ENCODE measurements around the gene HORMAD2. TPM values are rescaled to one million over a fixed set of nuclear protein-coding genes. Genes with fewer than 3 reads are reported as not detected.

HORMAD2 gene
- total RNA-seq, 2 donors from 2014 or later, result not detected

DNA sequence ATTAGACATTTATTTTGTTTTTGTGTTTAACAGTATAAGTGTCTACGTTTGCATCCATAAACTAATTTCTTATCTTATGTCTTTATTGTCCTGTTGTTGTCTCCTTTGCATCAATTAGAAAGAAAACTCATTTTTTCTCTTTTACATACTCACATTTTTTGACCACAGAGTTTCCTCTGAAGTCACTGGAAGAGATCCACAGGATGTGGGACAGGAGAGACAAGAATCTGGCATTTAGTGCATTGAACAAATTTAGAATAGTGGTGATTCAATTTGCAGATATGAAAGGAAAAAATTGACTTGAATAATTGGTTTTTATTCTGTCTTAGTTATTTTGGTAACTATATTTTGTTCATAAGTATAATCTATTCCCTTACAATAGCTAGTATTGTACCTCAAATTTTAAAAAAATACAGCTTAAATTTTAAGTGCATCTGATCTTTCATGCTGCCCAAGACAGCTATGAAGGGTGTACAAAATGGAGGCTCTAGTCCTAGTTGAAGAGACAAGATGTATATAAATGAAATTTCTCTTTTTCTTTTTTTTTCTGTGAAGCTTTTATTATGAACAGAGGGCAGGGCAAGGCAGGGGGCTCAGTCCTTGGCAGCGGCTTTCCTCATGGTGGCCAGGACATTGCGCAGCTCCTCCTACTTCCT lies 24.4 kb downstream of the HORMAD2 start:
- H3K4me3 ChIP-seq, result no peak overlapping the region
- no peak for ATAC-seq (ENCODE audit: insufficient number of reproducible peaks, low FRiP score, low read depth)
- no peaks in the 10 kb centered on the region for H3K27me3 ChIP-seq (replicated peaks; ENCODE audit: insufficient read depth)
- H3K27ac ChIP-seq, result no peak overlapping the region
- H3K9me3 ChIP-seq, result no peaks in the 10 kb centered on the region
- no peak for TF ChIP-seq CTCF (IDR thresholded peaks at IDR 0.05)
- H3K4me1 ChIP-seq (ENCODE audit: control insufficient read depth in 1 of 2, low read depth in 2 of 2), result no peaks in the 10 kb centered on the region
- DNase-seq (ENCODE audit: low spot score), result no peak
- H3K36me3 ChIP-seq, result no peaks in the 10 kb centered on the region

- Histone ChIP-seq H3K27ac (no peak overlapping the region), H3K27me3 (replicated peaks; ENCODE audit: insufficient read depth) (no peaks in the 10 kb centered on the region), H3K4me3 (no peak overlapping the region), H3K9me3 (no peaks in the 10 kb centered on the region), H3K4me1 (ENCODE audit: control insufficient read depth in 1 of 2, low read depth in 2 of 2) (no peaks in the 10 kb centered on the region), H3K36me3 (no peaks in the 10 kb centered on the region)
- TF ChIP-seq CTCF (IDR thresholded peaks at IDR 0.05), result no peak
- ATAC-seq (ENCODE audit: insufficient number of reproducible peaks, low FRiP score, low read depth) (no peak), DNase-seq (ENCODE audit: low spot score) (no peak)
Observed at GRCh38 chr22:30105483-30105882, 25.2 kb downstream of the HORMAD2 start.

GRCh38 chr22:30113494-30113893 lies 33.2 kb downstream of the HORMAD2 start:
- TF ChIP-seq CTCF (IDR thresholded peaks at IDR 0.05), result no peak
- H3K4me3 ChIP-seq, result no peak overlapping the region
- H3K27me3 ChIP-seq (replicated peaks; ENCODE audit: insufficient read depth), result no peaks in the 10 kb centered on the region
- ATAC-seq (ENCODE audit: insufficient number of reproducible peaks, low FRiP score, low read depth) (no peak), DNase-seq (ENCODE audit: low spot score) (no peak)
- H3K36me3 ChIP-seq, result no peaks in the 10 kb centered on the region
- no peaks in the 10 kb centered on the region for H3K4me1 ChIP-seq (ENCODE audit: control insufficient read depth in 1 of 2, low read depth in 2 of 2)
- H3K9me3 ChIP-seq, result no peaks in the 10 kb centered on the region
- no peak overlapping the region for H3K27ac ChIP-seq

GRCh38 chr22:30114361-30114760 lies 34.1 kb downstream of the HORMAD2 start:
- ATAC-seq (ENCODE audit: insufficient number of reproducible peaks, low FRiP score, low read depth) (no peak), DNase-seq (ENCODE audit: low spot score) (no peak)
- no peaks in the 10 kb centered on the region for H3K36me3 ChIP-seq
- no peaks in the 10 kb centered on the region for H3K4me1 ChIP-seq (ENCODE audit: control insufficient read depth in 1 of 2, low read depth in 2 of 2)
- no peaks in the 10 kb centered on the region for H3K9me3 ChIP-seq
- no peak for TF ChIP-seq CTCF (IDR thresholded peaks at IDR 0.05)
- no peak overlapping the region for H3K4me3 ChIP-seq
- H3K27ac ChIP-seq, result no peak overlapping the region
- H3K27me3 ChIP-seq (replicated peaks; ENCODE audit: insufficient read depth), result no peaks in the 10 kb centered on the region

GRCh38 chr22:30115705-30116104 lies 35.4 kb downstream of the HORMAD2 start:
- Histone ChIP-seq H3K27ac (no peak overlapping the region), H3K27me3 (replicated peaks; ENCODE audit: insufficient read depth) (no peaks in the 10 kb centered on the region), H3K4me3 (no peak overlapping the region), H3K4me1 (ENCODE audit: control insufficient read depth in 1 of 2, low read depth in 2 of 2) (no peaks in the 10 kb centered on the region), H3K9me3 (no peaks in the 10 kb centered on the region), H3K36me3 (no peaks in the 10 kb centered on the region)
- TF ChIP-seq CTCF (IDR thresholded peaks at IDR 0.05), result no peak
- DNase-seq (ENCODE audit: low spot score), result no peak
- no peak for ATAC-seq (ENCODE audit: insufficient number of reproducible peaks, low FRiP score, low read depth)

Measured in thoracic aorta (tissue), 2 donors.